ENCODE results near the gene NOP56. TPM values are rescaled to one million over a fixed set of nuclear protein-coding genes. Genes with fewer than 3 reads are reported as not detected.

Gene NOP56, protein sequence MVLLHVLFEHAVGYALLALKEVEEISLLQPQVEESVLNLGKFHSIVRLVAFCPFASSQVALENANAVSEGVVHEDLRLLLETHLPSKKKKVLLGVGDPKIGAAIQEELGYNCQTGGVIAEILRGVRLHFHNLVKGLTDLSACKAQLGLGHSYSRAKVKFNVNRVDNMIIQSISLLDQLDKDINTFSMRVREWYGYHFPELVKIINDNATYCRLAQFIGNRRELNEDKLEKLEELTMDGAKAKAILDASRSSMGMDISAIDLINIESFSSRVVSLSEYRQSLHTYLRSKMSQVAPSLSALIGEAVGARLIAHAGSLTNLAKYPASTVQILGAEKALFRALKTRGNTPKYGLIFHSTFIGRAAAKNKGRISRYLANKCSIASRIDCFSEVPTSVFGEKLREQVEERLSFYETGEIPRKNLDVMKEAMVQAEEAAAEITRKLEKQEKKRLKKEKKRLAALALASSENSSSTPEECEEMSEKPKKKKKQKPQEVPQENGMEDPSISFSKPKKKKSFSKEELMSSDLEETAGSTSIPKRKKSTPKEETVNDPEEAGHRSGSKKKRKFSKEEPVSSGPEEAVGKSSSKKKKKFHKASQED
- total RNA-seq (2022; extraction: Qiagen RNA extraction), result 565 to 652 TPM (median 610 TPM) in 5 replicates

GRCh38 chr20:2651772-2652723 is at the start of gene NOP56:
NOP56 (plus strand) TSS chr20:2652632; CDS start chr20:2652661, 29 bp downstream.

GRCh38 chr20:2663887-2664719 is 11.7 kb downstream of the NOP56 start, which contains the start of gene IDH3B:
IDH3B (minus strand) TSS chr20:2664216; CDS start chr20:2664188, 28 bp downstream.

DNA sequence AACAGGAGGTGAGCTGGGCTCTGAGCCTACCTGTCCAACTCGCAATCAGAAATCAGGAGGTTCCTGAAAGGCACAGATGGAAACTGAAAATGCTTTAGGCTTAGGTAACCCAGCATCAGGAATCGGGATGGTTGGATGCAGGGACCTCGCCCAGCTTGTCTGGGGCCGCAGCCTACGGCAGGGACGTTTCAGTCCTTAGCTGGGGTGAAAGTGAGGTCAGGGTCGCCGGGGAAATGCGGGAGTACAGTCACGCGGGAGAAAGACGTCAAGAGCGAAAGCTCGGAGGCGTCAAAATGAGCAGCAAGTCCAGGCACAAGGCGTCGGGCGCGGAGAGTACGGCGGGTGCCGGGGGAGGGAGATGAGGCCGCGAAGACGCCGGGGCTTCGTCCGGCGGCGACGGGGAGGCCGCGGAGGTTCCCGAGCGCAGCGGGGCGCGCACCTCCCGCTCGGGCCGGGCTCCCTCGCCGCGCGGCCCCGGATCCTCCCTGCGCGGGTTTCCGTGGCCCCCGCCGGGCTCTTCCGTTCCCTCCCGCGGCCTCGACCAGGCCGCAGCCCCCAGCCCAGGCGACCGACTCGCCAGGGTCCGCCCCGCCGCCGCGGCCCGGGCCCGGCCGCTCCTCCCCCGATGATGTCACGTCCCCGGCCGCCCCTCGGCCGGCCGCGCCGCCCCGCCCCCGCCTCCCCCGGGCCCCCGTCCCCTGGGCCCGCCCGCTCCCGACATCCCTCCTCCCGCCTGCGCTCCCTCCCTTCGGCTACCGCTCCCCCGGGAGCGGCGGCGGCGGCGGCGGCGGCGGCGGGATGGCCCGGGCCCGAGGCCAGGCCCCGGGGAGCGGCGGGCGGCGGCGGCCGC is 39.8 kb downstream of the NOP56 start, which contains the start of gene EBF4:
TSS of gene EBF4 (plus strand) at position 745 of the 850 bp plus-strand sequence. CDS start 866 bp downstream, outside the sequence.

Other genes with a start within 250 kb of the NOP56 start
- gene SNRPB, start 181.8 kb upstream of the NOP56 start, total RNA-seq (2022; extraction: Qiagen RNA extraction), result 858 to 1,120 TPM (median 1,025 TPM) in 5 replicates
- gene ZNF343, start 143.7 kb upstream of the NOP56 start, total RNA-seq (2022; extraction: Qiagen RNA extraction), result 11.8 to 16.5 TPM (median 13.0 TPM) in 5 replicates
- gene TMC2, start 116.1 kb upstream of the NOP56 start, total RNA-seq (2022; extraction: Qiagen RNA extraction), result not detected in 5 replicates
- 126 to 138 TPM (median 135 TPM) in 5 replicates for gene IDH3B, start 11.6 kb downstream of the NOP56 start, total RNA-seq (2022; extraction: Qiagen RNA extraction)
- gene EBF4, start 40.1 kb downstream of the NOP56 start, total RNA-seq (2022; extraction: Qiagen RNA extraction), result 2.5 to 3.9 TPM (median 3.0 TPM) in 5 replicates
- 0.02 TPM in 1 of 5 replicates, not detected in the others for gene CPXM1, start 148.0 kb downstream of the NOP56 start, total RNA-seq (2022; extraction: Qiagen RNA extraction)
- 0.28 to 0.44 TPM (median 0.38 TPM) in 4 of 5 replicates, not detected in the other for gene C20orf141, start 162.4 kb downstream of the NOP56 start, total RNA-seq (2022; extraction: Qiagen RNA extraction)
- gene TMEM239, start 163.7 kb downstream of the NOP56 start, total RNA-seq (2022; extraction: Qiagen RNA extraction), result not detected in 5 replicates
- 18.7 to 33.4 TPM (median 30.2 TPM) in 5 replicates for gene PCED1A, start 188.0 kb downstream of the NOP56 start, total RNA-seq (2022; extraction: Qiagen RNA extraction)
- 23.5 to 36.6 TPM (median 32.9 TPM) in 5 replicates for gene VPS16, start 188.1 kb downstream of the NOP56 start, total RNA-seq (2022; extraction: Qiagen RNA extraction)
- gene PTPRA, start 220.8 kb downstream of the NOP56 start, total RNA-seq (2022; extraction: Qiagen RNA extraction), result 30.7 to 38.2 TPM (median 37.8 TPM) in 5 replicates